GM18861 (cell line): ENCODE results near the gene DNAH6.
"Not testable (repeated sequence)": the region's sequence is repeated elsewhere in the genome, so short reads cannot be mapped to it uniquely, and the experiment has no call there.

Source experiments
- ATAC-seq: cut with Tn5 transposase; IDR thresholded peaks from one replicate; pipeline ENCODE4 v1.9.1; 2021; ENCODE audit not compliant: unreplicated experiment

The DNAH6 gene

GRCh38 chr2:84858937-84859336 is 342.6 kb downstream of the DNAH6 start:
- ATAC-seq = no peak

- ATAC-seq = no peak
Observed at GRCh38 chr2:84861539-84861938, 345.2 kb downstream of the DNAH6 start.

DNA sequence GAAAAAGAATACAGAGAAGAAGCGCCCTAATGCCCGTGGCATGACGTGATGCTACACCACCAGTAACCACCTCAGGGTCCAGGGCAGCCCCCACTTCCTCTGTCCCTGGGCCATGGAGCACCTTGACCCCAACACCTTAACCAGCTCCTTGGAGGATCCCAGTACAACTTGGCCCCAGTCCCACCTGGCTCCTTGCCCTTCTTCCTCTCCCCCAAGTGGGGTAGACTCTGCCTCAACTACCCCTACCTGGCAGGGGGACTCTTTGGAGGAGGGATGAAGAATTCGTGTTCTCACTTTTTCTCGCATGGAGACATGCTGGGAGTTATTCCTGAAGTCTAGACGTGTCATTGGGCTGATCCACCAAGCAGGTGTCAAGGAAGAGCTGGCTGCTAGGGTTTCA is 345.7 kb downstream of the DNAH6 start:
- ATAC-seq = no peak

GRCh38 chr2:84865181-84865783 is 349.0 kb downstream of the DNAH6 start:
- ATAC-seq = peak; percentile 62

- no peak for ATAC-seq
Observed at GRCh38 chr2:84866122-84866521, 349.8 kb downstream of the DNAH6 start.

DNA sequence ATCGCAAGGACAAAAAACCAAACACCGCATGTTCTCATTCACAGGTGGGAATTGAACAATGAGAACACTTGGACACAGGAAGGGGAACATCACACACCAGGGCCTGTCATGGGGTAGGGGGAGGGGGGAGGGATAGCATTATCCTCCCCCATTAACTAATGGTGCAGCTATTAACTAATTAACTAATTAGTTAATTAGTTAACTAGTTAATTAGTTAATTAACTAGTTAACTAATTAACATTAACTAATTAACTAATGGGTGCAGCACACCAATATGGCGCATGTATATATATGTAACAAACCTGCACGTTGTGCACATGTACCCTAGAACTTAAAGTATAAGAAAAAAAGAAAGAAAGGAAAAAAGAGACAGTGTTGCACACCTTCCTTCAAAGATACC is 352.0 kb downstream of the DNAH6 start:
- not testable (repeated sequence) for ATAC-seq
